Liver (tissue), 9 donors: ENCODE data around the gene ZNF154. TPM values are rescaled to one million over a fixed set of nuclear protein-coding genes. Genes with fewer than 3 reads are reported as not detected.

Source experiments
- DNase-seq: peaks from one replicate; pipeline ENCODE4 v3.0.0-alpha.2; 2017; ENCODE audit warnings: low spot score
- H3K27ac ChIP-seq, 2 donors: one replicate each; pipeline ENCODE4 v1.7.0; 2013; ENCODE audit warnings: inconsistent platforms in 2 of 2, low read length in 2 of 2, control low read depth in 1 of 2, low read depth in 1 of 2, mild to moderate bottlenecking in 1 of 2
- H3K27me3 ChIP-seq, 4 donors: one replicate each; pipeline versions ENCODE4 v1.6.1 to v1.7.0; 2013; ENCODE audit warnings: low read length in 3 of 4, inconsistent platforms in 1 of 4, mild to moderate bottlenecking in 1 of 4, moderate library complexity in 1 of 4; ENCODE audit not compliant: control insufficient read depth in 4 of 4, insufficient read depth in 4 of 4
- H3K36me3 ChIP-seq, 4 donors: one replicate each; pipeline versions ENCODE4 v1.6.1 to v1.7.0; 2013; ENCODE audit warnings: low read length in 3 of 4, mild to moderate bottlenecking in 3 of 4, low read depth in 1 of 4, moderate library complexity in 1 of 4; ENCODE audit not compliant: control insufficient read depth in 4 of 4, insufficient read depth in 3 of 4
- H3K4me1 ChIP-seq, 4 donors: one replicate each; pipeline versions ENCODE4 v1.6.1 to v1.7.0; 2013; ENCODE audit warnings: low read length in 3 of 4, mild to moderate bottlenecking in 3 of 4, moderate library complexity in 1 of 4; ENCODE audit not compliant: control insufficient read depth in 4 of 4, insufficient read depth in 4 of 4
- H3K4me3 ChIP-seq, 3 donors: one replicate each; pipeline versions ENCODE4 v1.6.1 to v1.7.0; 2013; ENCODE audit warnings: low read length in 3 of 3, control low read depth in 1 of 3, low read depth in 1 of 3, mild to moderate bottlenecking in 1 of 3
- H3K9ac ChIP-seq, 2 donors: one replicate each; pipeline ENCODE4 v1.7.0; 2013; ENCODE audit warnings: low read length in 2 of 2, mild to moderate bottlenecking in 2 of 2, moderate library complexity in 2 of 2, control low read depth in 1 of 2, low read depth in 1 of 2
- H3K9me3 ChIP-seq, 4 donors: one replicate each; pipeline versions ENCODE4 v1.6.1 to v1.7.0; 2013; ENCODE audit warnings: low read length in 3 of 4; ENCODE audit not compliant: control insufficient read depth in 4 of 4
- ATF3 ChIP-seq: IDR thresholded peaks from 2 replicates; pipeline ENCODE4 v1.6.1; 2016; ENCODE audit warnings: antibody characterized with exemption
- EGR1 ChIP-seq, 2 donors: IDR thresholded peaks; 2 replicates each; pipeline ENCODE4 v1.6.1; 2016 to 2018; ENCODE audit warnings: antibody characterized with exemption in 2 of 2, low read depth in 2 of 2
- FOXA1 ChIP-seq: IDR thresholded peaks from 2 replicates; pipeline ENCODE4 v1.6.1; 2016; ENCODE audit warnings: antibody characterized with exemption
- FOXA2 ChIP-seq: IDR thresholded peaks from 2 replicates; pipeline ENCODE4 v1.6.1; 2016; ENCODE audit warnings: antibody characterized with exemption
- GABPA ChIP-seq, 2 donors: IDR thresholded peaks in 1 of 2; conservative IDR thresholded peaks in 1 of 2; 2 replicates each; pipeline ENCODE4 v1.6.1; 2016; ENCODE audit warnings: antibody characterized with exemption in 2 of 2, mild to moderate bottlenecking in 1 of 2, moderate library complexity in 1 of 2
- HNF4A ChIP-seq, 2 donors: conservative IDR thresholded peaks; 2 replicates each; pipeline ENCODE4 v1.6.1; 2016; ENCODE audit warnings: antibody characterized with exemption in 2 of 2, mild to moderate bottlenecking in 2 of 2
- HNF4G ChIP-seq: IDR thresholded peaks from 2 replicates; pipeline ENCODE4 v1.6.1; 2016; ENCODE audit warnings: antibody characterized with exemption
- JUND ChIP-seq, 2 donors: IDR thresholded peaks; 2 replicates each; pipeline ENCODE4 v1.6.1; 2016; ENCODE audit warnings: antibody characterized with exemption in 2 of 2
- MAX ChIP-seq: IDR thresholded peaks from 2 replicates; pipeline ENCODE4 v1.6.1; 2016; ENCODE audit warnings: antibody characterized with exemption
- NR2F2 ChIP-seq: IDR thresholded peaks from 2 replicates; pipeline ENCODE4 v1.6.1; 2016; ENCODE audit warnings: antibody characterized with exemption
- RAD21 ChIP-seq, 2 donors: IDR thresholded peaks; 2 replicates each; pipeline ENCODE4 v1.6.1; 2016; ENCODE audit warnings: antibody characterized with exemption in 2 of 2, mild to moderate bottlenecking in 2 of 2
- REST ChIP-seq: IDR thresholded peaks from 2 replicates; pipeline ENCODE4 v1.6.1; 2016; ENCODE audit warnings: antibody characterized with exemption, mild to moderate bottlenecking
- RXRA ChIP-seq, 2 donors: IDR thresholded peaks; 2 replicates each; pipeline ENCODE4 v1.6.1; 2017 to 2018; ENCODE audit warnings: antibody characterized with exemption in 2 of 2, mild to moderate bottlenecking in 1 of 2
- SP1 ChIP-seq: IDR thresholded peaks from 2 replicates; pipeline ENCODE4 v1.6.1; 2018; ENCODE audit warnings: antibody characterized with exemption, mild to moderate bottlenecking
- TAF1 ChIP-seq: conservative IDR thresholded peaks from 2 replicates; pipeline ENCODE4 v1.6.1; 2016; ENCODE audit warnings: antibody characterized with exemption, mild to moderate bottlenecking
- YY1 ChIP-seq: IDR thresholded peaks from 2 replicates; pipeline ENCODE4 v1.6.1; 2016; ENCODE audit warnings: antibody characterized with exemption, mild to moderate bottlenecking
- WGBS: extraction: QIAGEN DNeasy Blood & Tissue Kit; methylation state at CpG from one replicate; pipeline ENCODE4 v1.1.7; 2013; 5-methylcytosine and 5-hydroxymethylcytosine counted together
- polyA plus RNA-seq, 2 donors: library from polyadenylated mRNA; stranded (reverse) in 1 of 2; unstranded in 1 of 2; fragments of 200-250 nt in 1 of 2; fragments of >200 nt in 1 of 2; fragmentation: Nextera tagmentation in 1 of 2; extraction: Ambion mirVana in 1 of 2; gene quantifications; one replicate each; pipeline versions ENCODE4 v1.2.1 to v1.2.3, GENCODE V29; 2013 to 2015
- total RNA-seq, 2 donors: library from RNA; depleted of rRNA; stranded (reverse); fragments of >200 nt; gene quantifications; one replicate each; pipeline ENCODE4 v1.2.3, GENCODE V29; 2014
- TF ChIP-seq, protein P1 (sequence below): IDR thresholded peaks from 2 replicates; pipeline ENCODE4 v1.6.1; 2016; ENCODE audit warnings: antibody characterized with exemption
- TF ChIP-seq, protein P2 (sequence below): fragments of 150-350 bp; IDR thresholded peaks from 2 replicates; pipeline ENCODE4 v1.5.1; 2017; ENCODE audit warnings: improper control_type of control experiment, low read depth, low read length; ENCODE audit not compliant: missing input control
- donor health status: healthy.
- donor health status: healthy.
- donor health status: healthy.
- donor health status: healthy.
- donor health status: healthy.

ZNF154 gene
- total and polyA plus RNA-seq, 4 donors: 0.32 to 4.7 (median 1.3) TPM

- H3K27me3 ChIP-seq: peaks cover 0 to 10% (median 1%) of the 10 kb centered on the region in 4 donors
- peaks cover 0 to 4% (median 0%) of the 10 kb centered on the region in 4 donors for H3K4me1 ChIP-seq
- H3K36me3 ChIP-seq: peaks cover 0 to 2% (median 0%) of the 10 kb centered on the region in 4 donors
Measured at GRCh38 chr19:57665261-57665806, 43.7 kb downstream of the ZNF154 start.

DNA sequence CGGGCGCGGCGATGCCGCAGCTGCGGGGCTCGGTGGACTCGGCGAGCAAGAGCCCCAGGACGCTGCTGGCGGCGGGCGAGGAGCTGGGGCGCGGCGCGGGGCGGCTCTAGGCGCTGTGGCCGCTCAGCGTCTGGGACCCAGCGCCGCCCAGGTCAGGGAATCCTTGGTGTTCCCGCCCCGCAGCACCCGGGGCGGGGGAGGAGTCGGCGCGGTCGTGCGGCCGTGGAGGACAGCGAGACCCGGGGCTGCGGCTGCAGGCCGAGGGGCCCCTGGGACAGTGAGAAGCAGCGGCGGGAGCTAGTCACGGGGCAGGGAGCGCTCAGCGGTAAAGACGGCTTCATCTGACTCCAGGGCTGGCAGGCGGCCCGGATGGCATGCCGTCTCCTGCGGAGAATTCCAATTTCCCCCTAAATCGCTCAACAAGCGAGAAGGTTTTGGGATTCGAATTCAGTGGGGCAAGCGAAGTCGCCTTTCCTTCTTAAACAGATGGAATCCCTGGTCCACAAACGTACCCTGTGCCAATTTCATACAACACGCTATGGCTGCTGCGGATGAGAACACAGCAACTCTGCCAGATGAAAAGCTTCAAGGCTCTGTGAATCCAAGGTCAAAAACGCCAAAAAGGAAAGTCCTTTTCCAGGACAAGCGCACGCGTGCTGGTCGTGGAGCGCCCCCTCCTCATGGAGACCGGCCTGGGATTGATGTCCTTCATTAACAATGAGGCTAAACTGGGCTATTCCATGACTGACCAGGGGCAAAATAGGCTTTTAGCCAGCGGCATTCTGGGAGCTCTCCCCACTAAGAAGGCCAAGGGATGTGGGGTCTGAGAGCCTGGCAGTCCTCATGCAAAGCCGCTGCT is 44.5 kb downstream of the ZNF154 start:
- DNase-seq: peak; percentile 62
- peak overlapping the region in 1 of 2 donors; percentile 35 for H3K27ac ChIP-seq
- TF ChIP-seq SP1: no peak
- TF ChIP-seq HNF4A (conservative IDR thresholded peaks at IDR 0.05): no peak

More at GRCh38 chr19:57665261-57665806, 43.7 kb downstream of the ZNF154 start:
- TF ChIP-seq, protein P1, sequence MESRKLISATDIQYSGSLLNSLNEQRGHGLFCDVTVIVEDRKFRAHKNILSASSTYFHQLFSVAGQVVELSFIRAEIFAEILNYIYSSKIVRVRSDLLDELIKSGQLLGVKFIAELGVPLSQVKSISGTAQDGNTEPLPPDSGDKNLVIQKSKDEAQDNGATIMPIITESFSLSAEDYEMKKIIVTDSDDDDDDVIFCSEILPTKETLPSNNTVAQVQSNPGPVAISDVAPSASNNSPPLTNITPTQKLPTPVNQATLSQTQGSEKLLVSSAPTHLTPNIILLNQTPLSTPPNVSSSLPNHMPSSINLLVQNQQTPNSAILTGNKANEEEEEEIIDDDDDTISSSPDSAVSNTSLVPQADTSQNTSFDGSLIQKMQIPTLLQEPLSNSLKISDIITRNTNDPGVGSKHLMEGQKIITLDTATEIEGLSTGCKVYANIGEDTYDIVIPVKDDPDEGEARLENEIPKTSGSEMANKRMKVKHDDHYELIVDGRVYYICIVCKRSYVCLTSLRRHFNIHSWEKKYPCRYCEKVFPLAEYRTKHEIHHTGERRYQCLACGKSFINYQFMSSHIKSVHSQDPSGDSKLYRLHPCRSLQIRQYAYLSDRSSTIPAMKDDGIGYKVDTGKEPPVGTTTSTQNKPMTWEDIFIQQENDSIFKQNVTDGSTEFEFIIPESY: no peak
- no peak for TF ChIP-seq YY1
- TF ChIP-seq EGR1 (IDR thresholded peaks at IDR 0.05; ENCODE audit: low read depth in 2 of 2): no peak
- TF ChIP-seq, protein P2, sequence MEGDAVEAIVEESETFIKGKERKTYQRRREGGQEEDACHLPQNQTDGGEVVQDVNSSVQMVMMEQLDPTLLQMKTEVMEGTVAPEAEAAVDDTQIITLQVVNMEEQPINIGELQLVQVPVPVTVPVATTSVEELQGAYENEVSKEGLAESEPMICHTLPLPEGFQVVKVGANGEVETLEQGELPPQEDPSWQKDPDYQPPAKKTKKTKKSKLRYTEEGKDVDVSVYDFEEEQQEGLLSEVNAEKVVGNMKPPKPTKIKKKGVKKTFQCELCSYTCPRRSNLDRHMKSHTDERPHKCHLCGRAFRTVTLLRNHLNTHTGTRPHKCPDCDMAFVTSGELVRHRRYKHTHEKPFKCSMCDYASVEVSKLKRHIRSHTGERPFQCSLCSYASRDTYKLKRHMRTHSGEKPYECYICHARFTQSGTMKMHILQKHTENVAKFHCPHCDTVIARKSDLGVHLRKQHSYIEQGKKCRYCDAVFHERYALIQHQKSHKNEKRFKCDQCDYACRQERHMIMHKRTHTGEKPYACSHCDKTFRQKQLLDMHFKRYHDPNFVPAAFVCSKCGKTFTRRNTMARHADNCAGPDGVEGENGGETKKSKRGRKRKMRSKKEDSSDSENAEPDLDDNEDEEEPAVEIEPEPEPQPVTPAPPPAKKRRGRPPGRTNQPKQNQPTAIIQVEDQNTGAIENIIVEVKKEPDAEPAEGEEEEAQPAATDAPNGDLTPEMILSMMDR: no peak
- no peak for TF ChIP-seq FOXA1
- no peak for TF ChIP-seq JUND (IDR thresholded peaks at IDR 0.05)
- no peak for TF ChIP-seq NR2F2
- no peak for TF ChIP-seq FOXA2
- TF ChIP-seq RXRA (IDR thresholded peaks at IDR 0.05): no peak
- no peak for TF ChIP-seq TAF1
- no peak for TF ChIP-seq SP1
- no peak for TF ChIP-seq HNF4G
- no peak overlapping the region for H3K27ac ChIP-seq
- no peak for DNase-seq
- WGBS: 82% methylated on average over 9 of the region's 9 CpGs
- no peak overlapping the region for H3K4me3 ChIP-seq
- H3K9me3 ChIP-seq: peaks cover 9 to 23% (median 14%) of the 10 kb centered on the region in 4 donors
- H3K9ac ChIP-seq: no peak overlapping the region

DNA sequence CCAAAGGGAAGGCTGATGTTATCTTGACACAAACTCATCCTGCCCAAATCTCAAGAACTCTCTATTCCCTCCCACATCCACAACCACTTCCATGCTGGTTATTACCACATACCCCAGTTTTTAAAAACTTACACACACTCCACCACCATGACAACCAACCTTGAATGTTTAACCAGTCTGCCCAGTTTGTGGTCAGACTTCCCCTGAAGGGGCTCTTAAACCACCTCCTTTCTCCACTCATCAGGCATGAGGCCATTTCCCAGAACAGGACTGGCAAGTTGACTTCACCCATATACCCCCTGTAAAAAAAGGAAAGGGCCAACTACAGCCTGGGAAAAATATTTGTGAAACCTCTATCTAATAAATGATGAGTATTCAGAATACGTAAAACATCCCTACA is 52.7 kb downstream of the ZNF154 start:
- H3K9me3 ChIP-seq: peaks cover 12 to 52% (median 35%) of the 10 kb centered on the region in 4 donors
- no peak overlapping the region for H3K9ac ChIP-seq
- no peak for DNase-seq
- H3K27me3 ChIP-seq: peaks cover 0 to 6% (median 0%) of the 10 kb centered on the region in 4 donors
- no peak overlapping the region for H3K4me3 ChIP-seq
- no peaks in the 10 kb centered on the region for H3K36me3 ChIP-seq
- no peaks in the 10 kb centered on the region for H3K4me1 ChIP-seq
- no peak overlapping the region for H3K27ac ChIP-seq
- WGBS: 71% methylated on average over 1 of the region's 1 CpG
- no peak for TF ChIP-seq GABPA (IDR thresholded peaks at IDR 0.05 in 1 of 2, conservative IDR thresholded peaks at IDR 0.05 in 1 of 2)
- no peak for TF ChIP-seq FOXA1
- TF ChIP-seq FOXA2: no peak
- no peak for TF ChIP-seq HNF4A (conservative IDR thresholded peaks at IDR 0.05)
- TF ChIP-seq ATF3: no peak
- no peak for TF ChIP-seq HNF4G
- TF ChIP-seq REST: no peak
- no peak for TF ChIP-seq NR2F2
- TF ChIP-seq RXRA (IDR thresholded peaks at IDR 0.05): no peak
- no peak for TF ChIP-seq TAF1
- no peak for TF ChIP-seq MAX
- no peak for TF ChIP-seq RAD21 (IDR thresholded peaks at IDR 0.05)
- TF ChIP-seq YY1: no peak

More for the DNA sequence above, 44.5 kb downstream of the ZNF154 start:
- Histone ChIP-seq H3K9ac (no peak overlapping the region), H3K4me1 (peaks cover 0 to 4% (median 0%) of the 10 kb centered on the region in 4 donors), H3K36me3 (peaks cover 0 to 2% (median 0%) of the 10 kb centered on the region in 4 donors), H3K4me3 (peak overlapping the region in 2 of 3 donors; percentile 37 to 55), H3K27me3 (peaks cover 0 to 11% (median 1%) of the 10 kb centered on the region in 4 donors), H3K9me3 (peaks cover 9 to 28% (median 15%) of the 10 kb centered on the region in 4 donors)
- 4% methylated on average over 64 of the region's 64 CpGs for WGBS
